ENCODE data around the gene SLC29A2.
A peak's percentile ranks its signal among the peaks of the same experiment; 100 is the strongest.

The SLC29A2 gene

DNA sequence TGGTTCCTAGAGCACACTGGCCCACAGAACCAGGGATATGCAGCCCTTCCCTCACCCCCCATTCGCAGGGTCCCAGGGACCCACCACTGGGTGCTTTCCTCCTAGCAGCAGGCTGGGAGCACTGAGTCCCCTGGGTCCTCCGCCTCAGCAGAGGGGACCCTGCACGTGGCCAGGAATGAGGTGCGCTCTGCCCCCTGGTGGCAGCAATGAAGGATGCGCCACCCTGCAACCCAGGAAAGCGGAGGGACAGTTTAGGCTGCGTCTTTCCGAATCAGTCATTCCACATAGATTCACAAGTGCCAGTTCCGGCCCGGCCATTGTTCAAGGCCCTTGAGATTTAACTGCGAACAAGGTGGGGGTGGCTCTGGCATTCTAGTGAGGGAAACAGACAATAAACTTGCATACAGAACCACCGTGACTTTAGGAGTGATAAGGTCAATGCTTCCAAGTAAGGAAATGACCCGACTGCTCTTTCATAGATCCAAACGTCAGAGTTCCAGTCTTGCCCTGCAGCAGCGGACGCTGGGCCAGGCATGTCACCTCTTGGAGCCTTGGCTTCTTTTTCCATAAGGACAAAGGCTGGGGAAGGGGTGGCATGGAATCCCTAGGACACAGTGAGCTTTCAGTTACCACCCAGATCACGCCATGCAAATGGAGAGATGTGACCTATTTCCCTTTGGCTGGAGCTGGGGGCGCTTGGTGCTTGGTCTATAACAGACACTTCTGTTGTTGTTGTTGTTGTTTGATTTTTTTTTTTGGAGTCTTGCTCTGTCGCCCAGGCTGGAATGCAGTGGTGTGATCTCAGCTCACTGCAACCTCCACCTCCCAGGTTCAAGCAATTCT, 43.0 kb downstream of the SLC29A2 start (continued):
- TF ChIP-seq, protein P1, sequence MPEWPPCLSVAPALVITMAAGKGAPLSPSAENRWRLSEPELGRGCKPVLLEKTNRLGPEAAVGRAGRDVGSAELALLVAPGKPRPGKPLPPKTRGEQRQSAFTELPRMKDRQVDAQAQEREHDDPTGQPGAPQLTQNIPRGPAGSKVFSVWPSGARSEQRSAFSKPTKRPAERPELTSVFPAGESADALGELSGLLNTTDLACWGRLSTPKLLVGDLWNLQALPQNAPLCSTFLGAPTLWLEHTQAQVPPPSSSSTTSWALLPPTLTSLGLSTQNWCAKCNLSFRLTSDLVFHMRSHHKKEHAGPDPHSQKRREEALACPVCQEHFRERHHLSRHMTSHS (tag by site-specific recombination; IDR thresholded peaks at IDR 0.05) = no peak
- TF ChIP-seq TSHZ1 (tag by site-specific recombination; IDR thresholded peaks at IDR 0.05; ENCODE audit: borderline replicate concordance) = no peak
- peak; percentile 89 for TF ChIP-seq ZNF2 (tag by site-specific recombination; IDR thresholded peaks at IDR 0.05)
- TF ChIP-seq, protein P2, sequence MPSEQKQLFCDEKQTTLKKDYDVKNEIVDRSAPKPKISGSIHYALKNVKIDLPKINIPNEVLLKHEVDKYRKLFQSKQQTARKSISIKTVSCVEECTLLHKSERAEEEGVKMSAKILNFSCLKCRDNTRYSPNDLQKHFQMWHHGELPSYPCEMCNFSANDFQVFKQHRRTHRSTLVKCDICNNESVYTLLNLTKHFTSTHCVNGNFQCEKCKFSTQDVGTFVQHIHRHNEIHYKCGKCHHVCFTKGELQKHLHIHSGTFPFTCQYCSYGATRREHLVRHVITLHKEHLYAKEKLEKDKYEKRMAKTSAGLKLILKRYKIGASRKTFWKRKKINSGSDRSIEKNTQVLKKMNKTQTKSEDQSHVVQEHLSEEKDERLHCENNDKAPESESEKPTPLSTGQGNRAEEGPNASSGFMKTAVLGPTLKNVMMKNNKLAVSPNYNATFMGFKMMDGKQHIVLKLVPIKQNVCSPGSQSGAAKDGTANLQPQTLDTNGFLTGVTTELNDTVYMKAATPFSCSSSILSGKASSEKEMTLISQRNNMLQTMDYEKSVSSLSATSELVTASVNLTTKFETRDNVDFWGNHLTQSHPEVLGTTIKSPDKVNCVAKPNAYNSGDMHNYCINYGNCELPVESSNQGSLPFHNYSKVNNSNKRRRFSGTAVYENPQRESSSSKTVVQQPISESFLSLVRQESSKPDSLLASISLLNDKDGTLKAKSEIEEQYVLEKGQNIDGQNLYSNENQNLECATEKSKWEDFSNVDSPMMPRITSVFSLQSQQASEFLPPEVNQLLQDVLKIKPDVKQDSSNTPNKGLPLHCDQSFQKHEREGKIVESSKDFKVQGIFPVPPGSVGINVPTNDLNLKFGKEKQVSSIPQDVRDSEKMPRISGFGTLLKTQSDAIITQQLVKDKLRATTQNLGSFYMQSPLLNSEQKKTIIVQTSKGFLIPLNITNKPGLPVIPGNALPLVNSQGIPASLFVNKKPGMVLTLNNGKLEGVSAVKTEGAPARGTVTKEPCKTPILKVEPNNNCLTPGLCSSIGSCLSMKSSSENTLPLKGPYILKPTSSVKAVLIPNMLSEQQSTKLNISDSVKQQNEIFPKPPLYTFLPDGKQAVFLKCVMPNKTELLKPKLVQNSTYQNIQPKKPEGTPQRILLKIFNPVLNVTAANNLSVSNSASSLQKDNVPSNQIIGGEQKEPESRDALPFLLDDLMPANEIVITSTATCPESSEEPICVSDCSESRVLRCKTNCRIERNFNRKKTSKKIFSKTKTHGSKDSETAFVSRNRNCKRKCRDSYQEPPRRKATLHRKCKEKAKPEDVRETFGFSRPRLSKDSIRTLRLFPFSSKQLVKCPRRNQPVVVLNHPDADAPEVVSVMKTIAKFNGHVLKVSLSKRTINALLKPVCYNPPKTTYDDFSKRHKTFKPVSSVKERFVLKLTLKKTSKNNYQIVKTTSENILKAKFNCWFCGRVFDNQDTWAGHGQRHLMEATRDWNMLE (tag by site-specific recombination; conservative IDR thresholded peaks at IDR 0.05; ENCODE audit: low read depth) = no peak
- peak; percentile 71 for TF ChIP-seq ZNF335 (tag by site-specific recombination; conservative IDR thresholded peaks at IDR 0.05)
- TF ChIP-seq ZNF37A (tag by site-specific recombination; IDR thresholded peaks at IDR 0.05) = no peak
- TF ChIP-seq GLI2 (tag by site-specific recombination; IDR thresholded peaks at IDR 0.05; ENCODE audit: borderline replicate concordance, low read depth) = no peak
- peak; percentile 47; the same call in 1 of the 2 replicates for TF ChIP-seq ZNF692 (tag by site-specific recombination; IDR thresholded peaks at IDR 0.05)
- no peak for TF ChIP-seq ZNF214 (tag by site-specific recombination; IDR thresholded peaks at IDR 0.05; ENCODE audit: borderline replicate concordance)
- no peak for TF ChIP-seq ZNF544 (tag by site-specific recombination; IDR thresholded peaks at IDR 0.05)
- TF ChIP-seq SCRT1 (tag by site-specific recombination; IDR thresholded peaks at IDR 0.05; ENCODE audit: borderline replicate concordance) = no peak
- no peak for TF ChIP-seq ZNF211 (tag by site-specific recombination; IDR thresholded peaks at IDR 0.05; ENCODE audit: low read depth)
- no peak for TF ChIP-seq ZFP41 (tag by site-specific recombination; IDR thresholded peaks at IDR 0.05; ENCODE audit: borderline replicate concordance)
- TF ChIP-seq ZNF324 (tag by site-specific recombination; IDR thresholded peaks at IDR 0.05) = no peak
- TF ChIP-seq ZSCAN30 (tag by site-specific recombination; IDR thresholded peaks at IDR 0.05) = peak; percentile 75; the same call in 1 of the 2 replicates
- TF ChIP-seq GLIS1 (tag by site-specific recombination; IDR thresholded peaks at IDR 0.05) = 0 out of 2 replicates have a peak, but pooled peaks have one; percentile 40
- TF ChIP-seq ZNF423 (tag by site-specific recombination; IDR thresholded peaks at IDR 0.05) = peak; percentile 93
- TF ChIP-seq ZNF658 (tag by site-specific recombination; IDR thresholded peaks at IDR 0.05) = no peak
- TF ChIP-seq ZIC2 (tag by site-specific recombination; IDR thresholded peaks at IDR 0.05) = 0 out of 2 replicates have a peak, but pooled peaks have one; percentile 20
- no peak for TF ChIP-seq ZNF140 (tag by site-specific recombination; IDR thresholded peaks at IDR 0.05)
- 0 out of 2 replicates have a peak, but pooled peaks have one; percentile 20 for TF ChIP-seq SP7 (tag by site-specific recombination; IDR thresholded peaks at IDR 0.05)
- no peak for TF ChIP-seq ZNF561 (tag by site-specific recombination; IDR thresholded peaks at IDR 0.05; ENCODE audit: borderline replicate concordance)
- no peak for TF ChIP-seq ZNF560 (tag by site-specific recombination; IDR thresholded peaks at IDR 0.05; ENCODE audit: borderline replicate concordance)
- no peak for TF ChIP-seq ZNF10 (tag by site-specific recombination; IDR thresholded peaks at IDR 0.05)
- no peak for TF ChIP-seq ZNF221 (tag by site-specific recombination; IDR thresholded peaks at IDR 0.05; ENCODE audit: borderline replicate concordance)
- peak; percentile 54; the same call in 1 of the 2 replicates for TF ChIP-seq ZNF24 (tag by site-specific recombination; IDR thresholded peaks at IDR 0.05)
- TF ChIP-seq OVOL3 (tag by site-specific recombination; IDR thresholded peaks at IDR 0.05) = no peak
- TF ChIP-seq ZNF558 (tag by site-specific recombination; IDR thresholded peaks at IDR 0.05) = no peak
- no peak for TF ChIP-seq ZFP3 (tag by site-specific recombination; IDR thresholded peaks at IDR 0.05; ENCODE audit: low read depth)
- no peak for TF ChIP-seq ZNF23 (tag by site-specific recombination; IDR thresholded peaks at IDR 0.05; ENCODE audit: borderline replicate concordance)

All from HEK293 (cell line).